Measurements from ENCODE around the gene C6orf89. TPM values are rescaled to one million over a fixed set of nuclear protein-coding genes. Genes with fewer than 3 reads are reported as not detected.

C6orf89 gene
- total RNA-seq, 1 experiment from 2014 or later = 32.9 TPM

DNA sequence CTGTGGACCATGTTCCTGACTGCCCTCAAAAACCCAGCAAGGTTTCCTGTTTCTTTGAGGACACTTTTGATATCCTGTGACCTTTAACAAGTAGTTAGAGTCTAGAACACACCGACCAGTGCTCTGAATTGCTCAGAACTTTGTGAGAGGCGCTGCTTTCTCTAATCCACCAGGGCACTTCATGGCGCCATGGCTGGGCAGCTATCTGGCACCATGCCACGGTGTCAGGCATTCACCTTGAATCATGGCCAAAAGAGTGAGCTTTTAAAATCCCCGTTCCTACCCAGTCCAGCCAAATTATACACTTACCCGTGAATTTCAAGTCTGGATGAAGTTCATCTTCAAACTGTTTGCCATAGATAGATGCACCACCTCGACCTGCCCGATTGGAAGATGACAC, 29.5 kb upstream of the C6orf89 start (continued):
- TF ChIP-seq RAD21 (IDR thresholded peaks at IDR 0.05; ENCODE audit: low read depth) (no peak), JUND (IDR thresholded peaks at IDR 0.05) (no peak), CBX3 (IDR thresholded peaks at IDR 0.05; ENCODE audit: low read depth) (no peak)

DNA sequence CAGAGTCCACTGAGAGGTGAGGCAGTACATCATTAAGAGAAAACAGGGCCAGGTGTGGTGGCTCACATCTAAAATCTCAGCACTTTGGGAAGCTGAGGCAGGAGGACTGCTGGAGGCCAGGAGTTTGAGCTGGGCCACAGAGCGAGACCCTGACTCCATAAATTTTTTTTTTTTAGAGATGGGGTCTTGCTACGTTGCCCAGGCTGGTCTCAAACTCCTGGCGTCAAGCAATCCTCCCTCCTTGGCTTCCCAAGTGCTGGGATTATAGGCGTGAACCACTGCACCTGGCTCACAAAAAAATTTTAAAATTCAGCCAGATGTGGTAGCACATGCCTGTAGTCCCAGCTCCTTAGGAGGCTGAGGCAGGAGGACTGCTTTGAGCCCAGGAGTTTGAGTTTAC, 28.4 kb upstream of the C6orf89 start:
- DNase-seq (ENCODE audit: low read depth, low spot score) (no peak), ATAC-seq (no peak)
- Histone ChIP-seq H3K4me1 (ENCODE audit: control insufficient read depth in 1 of 2, insufficient read depth in 2 of 2, low read length in 2 of 2) (peaks cover 0 to under 1% of the 10 kb centered on the region in 2 experiments; a peak in 1 of 4 replicates), H3K9ac (ENCODE audit: low read length) (no peak overlapping the region), H3K9me2 (ENCODE audit: insufficient read depth) (no peaks in the 10 kb centered on the region), H3K79me2 (ENCODE audit: insufficient read depth, low read length) (peaks cover 39% of the 10 kb centered on the region; the same call in 1 of the 2 replicates), H3K27ac (ENCODE audit: low read depth, low read length) (no peak overlapping the region), H2AFZ (ENCODE audit: low read depth, low read length, poor library complexity, severe bottlenecking) (no peak overlapping the region), H4K20me1 (ENCODE audit: insufficient read depth) (no peaks in the 10 kb centered on the region), H3K27me3 (ENCODE audit: insufficient read depth, low read length) (no peaks in the 10 kb centered on the region), H3K4me2 (ENCODE audit: low read length) (no peak overlapping the region), H3K4me3 (replicated peaks in 1 of 2; ENCODE audit: low read depth in 1 of 2, low read length in 2 of 2) (no peak overlapping the region), H3K9me3 (ENCODE audit: control insufficient read depth in 1 of 2, insufficient read depth in 1 of 2, low read depth in 1 of 2, low read length in 2 of 2) (no peaks in the 10 kb centered on the region), H3K36me3 (ENCODE audit: control insufficient read depth in 1 of 2, insufficient read depth in 2 of 2, low read length in 2 of 2) (peaks cover 5 to 17% of the 10 kb centered on the region in 2 experiments; a peak in 3 of 4 replicates)
- RAD21 ChIA-PET (ENCODE audit: low non-redundant PET in 1 of 2, low total read pairs in 2 of 2, uncharacterized antibody in 2 of 2, unreplicated experiment in 2 of 2) = no interaction called here
- CTCF ChIA-PET = no interaction called here
- POLR2A ChIA-PET = no interaction called here
- TF ChIP-seq POLR2A (IDR thresholded peaks at IDR 0.05; ENCODE audit: borderline replicate concordance, extremely low read depth, insufficient read depth, insufficient read length) = no peak
- no peak for TF ChIP-seq SRF (IDR thresholded peaks at IDR 0.05; ENCODE audit: low read depth)
- TF ChIP-seq TCF7L2 (IDR thresholded peaks at IDR 0.05; ENCODE audit: borderline replicate concordance, extremely low read depth, insufficient read depth, insufficient read length) = no peak
- no peak for TF ChIP-seq EGR1 (IDR thresholded peaks at IDR 0.05; ENCODE audit: low read depth)
- no peak for TF ChIP-seq CEBPB (IDR thresholded peaks at IDR 0.05; ENCODE audit: low read depth)
- no peak for TF ChIP-seq FOSL1 (IDR thresholded peaks at IDR 0.05; ENCODE audit: low read depth)
- intact Hi-C loops (cut with micrococcal nuclease) = no loop called here
- BruUV-seq (replicated peaks) = no TSS peak

DNA sequence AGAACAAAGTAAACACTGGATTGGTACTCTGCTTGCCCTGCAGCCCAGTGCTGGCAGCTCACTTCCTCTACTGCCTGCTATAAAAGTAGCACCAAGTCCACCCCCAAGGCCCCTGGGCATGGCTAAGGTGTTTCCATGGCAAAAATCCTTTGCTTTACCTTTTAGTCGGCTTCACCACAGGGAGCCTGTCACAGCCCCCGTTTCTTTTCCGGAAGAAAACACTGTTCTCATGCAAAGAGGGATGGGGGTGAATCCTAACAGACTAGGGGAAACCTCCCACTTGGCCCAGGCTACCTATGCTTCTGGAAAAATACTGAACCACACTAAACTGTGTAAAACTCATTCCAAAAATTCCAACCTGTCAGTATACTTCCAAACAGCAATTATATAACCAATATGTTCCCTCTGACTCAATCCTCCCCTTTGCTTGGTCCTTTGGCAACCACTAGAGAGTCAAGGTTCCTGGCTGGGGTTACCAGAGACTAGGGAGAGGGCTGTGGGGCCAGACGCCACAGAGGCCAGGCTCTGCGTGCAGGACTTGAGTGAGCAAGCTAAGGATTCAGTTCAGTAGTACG, 27.3 kb upstream of the C6orf89 start:
- Histone ChIP-seq H3K27ac (ENCODE audit: low read depth, low read length) (peak overlapping the region; percentile 11; the same call in 1 of the 2 replicates), H2AFZ (ENCODE audit: low read depth, low read length, poor library complexity, severe bottlenecking) (no peak overlapping the region), H3K4me3 (replicated peaks in 1 of 2; ENCODE audit: low read depth in 1 of 2, low read length in 2 of 2) (no peak overlapping the region), H3K36me3 (ENCODE audit: control insufficient read depth in 1 of 2, insufficient read depth in 2 of 2, low read length in 2 of 2) (peaks cover 5 to 25% of the 10 kb centered on the region in 2 experiments; a peak in 3 of 4 replicates), H3K9me3 (ENCODE audit: control insufficient read depth in 1 of 2, insufficient read depth in 1 of 2, low read depth in 1 of 2, low read length in 2 of 2) (no peaks in the 10 kb centered on the region), H3K79me2 (ENCODE audit: insufficient read depth, low read length) (peaks cover 50% of the 10 kb centered on the region), H4K20me1 (ENCODE audit: insufficient read depth) (no peaks in the 10 kb centered on the region), H3K27me3 (ENCODE audit: insufficient read depth, low read length) (no peaks in the 10 kb centered on the region), H3K9ac (ENCODE audit: low read length) (no peak overlapping the region), H3K4me2 (ENCODE audit: low read length) (no peak overlapping the region), H3K9me2 (ENCODE audit: insufficient read depth) (no peaks in the 10 kb centered on the region), H3K4me1 (ENCODE audit: control insufficient read depth in 1 of 2, insufficient read depth in 2 of 2, low read length in 2 of 2) (peaks cover 0 to 3% of the 10 kb centered on the region in 2 experiments; a peak in 1 of 4 replicates)
- DNase-seq (ENCODE audit: low read depth, low spot score) = no peak
- ChIA-PET POLR2A (no interaction called here), RAD21 (ENCODE audit: low non-redundant PET in 1 of 2, low total read pairs in 2 of 2, uncharacterized antibody in 2 of 2, unreplicated experiment in 2 of 2) (no interaction called here), CTCF (no interaction called here)
- intact Hi-C loops (cut with micrococcal nuclease) = no loop called here
- no peak for ATAC-seq
- BruUV-seq (replicated peaks) = no TSS peak
- TF ChIP-seq POLR2AphosphoS5 (IDR thresholded peaks at IDR 0.05; ENCODE audit: low read depth, low read length) (no peak), TCF7L2 (IDR thresholded peaks at IDR 0.05; ENCODE audit: borderline replicate concordance, extremely low read depth, insufficient read depth, insufficient read length) (no peak), EGR1 (IDR thresholded peaks at IDR 0.05; ENCODE audit: low read depth) (no peak), EZH2phosphoT487 (IDR thresholded peaks at IDR 0.05; ENCODE audit: borderline replicate concordance) (no peak), SP1 (IDR thresholded peaks at IDR 0.05; ENCODE audit: low read depth) (no peak), ELF1 (IDR thresholded peaks at IDR 0.05; ENCODE audit: borderline replicate concordance, low read depth) (no peak), SIN3A (IDR thresholded peaks at IDR 0.05; ENCODE audit: low read depth) (no peak), EZH2 (IDR thresholded peaks at IDR 0.05) (no peak), POLR2A (IDR thresholded peaks at IDR 0.05; ENCODE audit: borderline replicate concordance, extremely low read depth, insufficient read depth, insufficient read length) (no peak)
- TF ChIP-seq, protein P1, sequence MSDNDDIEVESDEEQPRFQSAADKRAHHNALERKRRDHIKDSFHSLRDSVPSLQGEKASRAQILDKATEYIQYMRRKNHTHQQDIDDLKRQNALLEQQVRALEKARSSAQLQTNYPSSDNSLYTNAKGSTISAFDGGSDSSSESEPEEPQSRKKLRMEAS (IDR thresholded peaks at IDR 0.05) = no peak
- TF ChIP-seq, protein P2, sequence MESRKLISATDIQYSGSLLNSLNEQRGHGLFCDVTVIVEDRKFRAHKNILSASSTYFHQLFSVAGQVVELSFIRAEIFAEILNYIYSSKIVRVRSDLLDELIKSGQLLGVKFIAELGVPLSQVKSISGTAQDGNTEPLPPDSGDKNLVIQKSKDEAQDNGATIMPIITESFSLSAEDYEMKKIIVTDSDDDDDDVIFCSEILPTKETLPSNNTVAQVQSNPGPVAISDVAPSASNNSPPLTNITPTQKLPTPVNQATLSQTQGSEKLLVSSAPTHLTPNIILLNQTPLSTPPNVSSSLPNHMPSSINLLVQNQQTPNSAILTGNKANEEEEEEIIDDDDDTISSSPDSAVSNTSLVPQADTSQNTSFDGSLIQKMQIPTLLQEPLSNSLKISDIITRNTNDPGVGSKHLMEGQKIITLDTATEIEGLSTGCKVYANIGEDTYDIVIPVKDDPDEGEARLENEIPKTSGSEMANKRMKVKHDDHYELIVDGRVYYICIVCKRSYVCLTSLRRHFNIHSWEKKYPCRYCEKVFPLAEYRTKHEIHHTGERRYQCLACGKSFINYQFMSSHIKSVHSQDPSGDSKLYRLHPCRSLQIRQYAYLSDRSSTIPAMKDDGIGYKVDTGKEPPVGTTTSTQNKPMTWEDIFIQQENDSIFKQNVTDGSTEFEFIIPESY (IDR thresholded peaks at IDR 0.05; ENCODE audit: extremely low read depth, insufficient replicate concordance, low read length) = no peak

Data from HCT116 (cell line).